Uterus (tissue), 4 donors: ENCODE measurements around the gene ST8SIA2. TPM values are rescaled to one million over a fixed set of nuclear protein-coding genes. Genes with fewer than 3 reads are reported as not detected.

Experiments used
- DNase-seq, 2 donors: peaks; one replicate each; pipeline ENCODE4 v3.0.0-alpha.2; 2019 to 2020
- H3K27ac ChIP-seq, 2 donors: fragments of 200-600 bp; sonication (generic); 1 replicate in 1 of 2; 2 replicates in 1 of 2; pipeline ENCODE4 v1.5.1; 2016 to 2018
- H3K27me3 ChIP-seq, 2 donors: fragments of 200-600 bp; sonication (generic); one replicate each; pipeline ENCODE4 v1.5.1; 2018 to 2019; ENCODE audit warnings: control low read depth in 1 of 2
- H3K36me3 ChIP-seq, 2 donors: fragments of 200-600 bp; sonication (generic); one replicate each; pipeline ENCODE4 v1.5.1; 2019; ENCODE audit warnings: control low read depth in 1 of 2
- H3K4me1 ChIP-seq, 2 donors: fragments of 200-600 bp; sonication (generic); one replicate each; pipeline ENCODE4 v1.5.1; 2018 to 2019; ENCODE audit warnings: control low read depth in 1 of 2
- H3K4me3 ChIP-seq, 2 donors: fragments of 200-600 bp; sonication (generic); 1 replicate in 1 of 2; 2 replicates in 1 of 2; pipeline ENCODE4 v1.5.1; 2018 to 2019; ENCODE audit warnings: mild to moderate bottlenecking in 1 of 2
- H3K9me3 ChIP-seq, 2 donors: fragments of 200-600 bp; sonication (generic); one replicate each; pipeline ENCODE4 v1.5.1; 2019; ENCODE audit warnings: control low read depth in 1 of 2
- POLR2A ChIP-seq, 2 donors: fragments of 450-650 bp; IDR thresholded peaks; one replicate each; pipeline ENCODE4 v1.6.1; 2016; ENCODE audit warnings: antibody characterized with exemption in 2 of 2, mild to moderate bottlenecking in 1 of 2, moderate library complexity in 1 of 2
- intact Hi-C: fragments of 100-400 bp; cut with DNase I; formaldehyde crosslinking; loops from one replicate; pipeline ENCODE4 v1.15.1; 2023; ENCODE audit warnings: low total_unique reads
- total RNA-seq, 4 donors: library from RNA; depleted of rRNA in 3 of 4; stranded (reverse); fragments of >200 nt in 3 of 4; gene quantifications; one replicate each; pipeline versions ENCODE4 v1.1.0 to v1.2.4, GENCODE V29; 2014 to 2023
- TF ChIP-seq, protein P1 (sequence below), 4 experiments: fragments of 200-600 bp in 2 of 4; fragments of 450-650 bp in 2 of 4; sonication (generic) in 2 of 4; IDR thresholded peaks; one replicate each; pipeline ENCODE4 v1.5.1; 2016 to 2019; ENCODE audit warnings: antibody characterized with exemption in 4 of 4, mild to moderate bottlenecking in 2 of 4, moderate library complexity in 1 of 4
- donor health status: DM: yes; HTN: yes; CAD: no.

The ST8SIA2 gene
- 1 to 10 TPM in 1 of 4 donors, not detected in 3; 4.1 TPM for total RNA-seq

- TF ChIP-seq, protein P1, sequence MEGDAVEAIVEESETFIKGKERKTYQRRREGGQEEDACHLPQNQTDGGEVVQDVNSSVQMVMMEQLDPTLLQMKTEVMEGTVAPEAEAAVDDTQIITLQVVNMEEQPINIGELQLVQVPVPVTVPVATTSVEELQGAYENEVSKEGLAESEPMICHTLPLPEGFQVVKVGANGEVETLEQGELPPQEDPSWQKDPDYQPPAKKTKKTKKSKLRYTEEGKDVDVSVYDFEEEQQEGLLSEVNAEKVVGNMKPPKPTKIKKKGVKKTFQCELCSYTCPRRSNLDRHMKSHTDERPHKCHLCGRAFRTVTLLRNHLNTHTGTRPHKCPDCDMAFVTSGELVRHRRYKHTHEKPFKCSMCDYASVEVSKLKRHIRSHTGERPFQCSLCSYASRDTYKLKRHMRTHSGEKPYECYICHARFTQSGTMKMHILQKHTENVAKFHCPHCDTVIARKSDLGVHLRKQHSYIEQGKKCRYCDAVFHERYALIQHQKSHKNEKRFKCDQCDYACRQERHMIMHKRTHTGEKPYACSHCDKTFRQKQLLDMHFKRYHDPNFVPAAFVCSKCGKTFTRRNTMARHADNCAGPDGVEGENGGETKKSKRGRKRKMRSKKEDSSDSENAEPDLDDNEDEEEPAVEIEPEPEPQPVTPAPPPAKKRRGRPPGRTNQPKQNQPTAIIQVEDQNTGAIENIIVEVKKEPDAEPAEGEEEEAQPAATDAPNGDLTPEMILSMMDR (IDR thresholded peaks at IDR 0.05): no peak
- TF ChIP-seq POLR2A (IDR thresholded peaks at IDR 0.05): no peak
- H3K36me3 ChIP-seq: no peaks in the 10 kb centered on the region
- H3K4me3 ChIP-seq: no peak within 1 kb of the TSS
- H3K27ac ChIP-seq: no peak within 1 kb of the TSS
- intact Hi-C loops: no loop called here
- no peaks in the 10 kb centered on the region for H3K9me3 ChIP-seq
- H3K27me3 ChIP-seq: peaks cover 0 to 24% of the 10 kb centered on the region in 2 donors
- DNase-seq: no peak
- H3K4me1 ChIP-seq: peaks cover 0 to 14% of the 10 kb centered on the region in 2 donors
Observed at GRCh38 chr15:92393071-92393979, at the start of gene ST8SIA2. TSS of gene ST8SIA2 (plus strand) at chr15:92393881. CDS start at chr15:92394065, 184 bp downstream.

GRCh38 chr15:92343924-92344643 lies 49.6 kb upstream of the ST8SIA2 start:
- no peaks in the 10 kb centered on the region for H3K4me1 ChIP-seq
- DNase-seq: no peak
- intact Hi-C loops: no loop called here
- no peak overlapping the region for H3K27ac ChIP-seq
- H3K27me3 ChIP-seq: peaks cover 0 to 5% of the 10 kb centered on the region in 2 donors
- no peaks in the 10 kb centered on the region for H3K9me3 ChIP-seq
- TF ChIP-seq, protein P1 (IDR thresholded peaks at IDR 0.05): no peak
- no peak for TF ChIP-seq POLR2A (IDR thresholded peaks at IDR 0.05)
- H3K4me3 ChIP-seq: no peak overlapping the region
- H3K36me3 ChIP-seq: no peaks in the 10 kb centered on the region

GRCh38 chr15:92346063-92346462 lies 47.6 kb upstream of the ST8SIA2 start:
- intact Hi-C loops: no loop called here
- Histone ChIP-seq H3K9me3 (no peaks in the 10 kb centered on the region), H3K27ac (no peak overlapping the region), H3K4me3 (no peak overlapping the region), H3K27me3 (peaks cover 0 to 5% of the 10 kb centered on the region in 2 donors), H3K4me1 (no peaks in the 10 kb centered on the region), H3K36me3 (no peaks in the 10 kb centered on the region)
- DNase-seq: no peak
- TF ChIP-seq, protein P1 (IDR thresholded peaks at IDR 0.05): no peak
- TF ChIP-seq POLR2A (IDR thresholded peaks at IDR 0.05): no peak

DNA sequence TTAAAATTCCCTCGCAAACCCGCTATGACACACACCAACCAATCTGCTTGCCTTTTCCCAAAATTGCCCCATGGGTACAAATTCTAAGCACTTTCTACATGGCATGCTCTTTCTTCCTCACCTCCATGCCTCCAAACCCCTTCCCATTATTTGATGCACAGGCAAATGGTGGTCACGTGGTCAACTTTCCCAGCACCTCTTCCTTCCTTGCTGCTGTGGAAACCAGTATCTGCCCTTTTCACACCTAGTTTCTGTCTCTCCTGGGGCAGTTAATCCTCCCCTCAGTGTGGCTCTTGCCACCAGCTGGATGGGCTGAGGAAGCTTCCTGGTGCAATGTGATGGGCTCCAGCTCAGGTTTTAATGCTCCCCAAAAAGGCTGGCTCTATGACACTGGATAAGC lies 38.4 kb upstream of the ST8SIA2 start:
- TF ChIP-seq POLR2A (IDR thresholded peaks at IDR 0.05): no peak
- TF ChIP-seq, protein P1 (IDR thresholded peaks at IDR 0.05): no peak
- no peak for DNase-seq
- intact Hi-C loops: no loop called here
- Histone ChIP-seq H3K27ac (no peak overlapping the region), H3K36me3 (no peaks in the 10 kb centered on the region), H3K4me1 (no peaks in the 10 kb centered on the region), H3K27me3 (no peaks in the 10 kb centered on the region), H3K4me3 (no peak overlapping the region), H3K9me3 (no peaks in the 10 kb centered on the region)
